Germinal center (tissue), 1 donor: ENCODE results near the gene ZNF408.

Experiments
- DNase-seq: peaks from one replicate; pipeline ENCODE4 v3.0.0; 2012; ENCODE audit warnings: mixed read lengths, low spot score

The ZNF408 gene

GRCh38 chr11:46676436-46677158, 24.2 kb upstream of the ZNF408 start:
- DNase-seq, result no peak

- no peak for DNase-seq
Measured at GRCh38 chr11:46677169-46677568, 23.7 kb upstream of the ZNF408 start.

- DNase-seq, result no peak
Measured at GRCh38 chr11:46677991-46678740, 22.7 kb upstream of the ZNF408 start.

- no peak for DNase-seq
Measured at GRCh38 chr11:46678741-46679130, 22.1 kb upstream of the ZNF408 start.

GRCh38 chr11:46679241-46680163, 21.3 kb upstream of the ZNF408 start:
- no peak for DNase-seq

GRCh38 chr11:46680164-46680760, 20.6 kb upstream of the ZNF408 start:
- no peak for DNase-seq

- no peak for DNase-seq
Measured at GRCh38 chr11:46680815-46681214, 20.0 kb upstream of the ZNF408 start.

- no peak for DNase-seq
Measured at GRCh38 chr11:46681814-46682213, 19.0 kb upstream of the ZNF408 start.

GRCh38 chr11:46682773-46683752, 17.8 kb upstream of the ZNF408 start:
- DNase-seq, result no peak

- DNase-seq, result no peak
Measured at GRCh38 chr11:46684367-46684766, 16.5 kb upstream of the ZNF408 start.

GRCh38 chr11:46686886-46687795, 13.7 kb upstream of the ZNF408 start:
- no peak for DNase-seq

GRCh38 chr11:46690702-46691101, 10.1 kb upstream of the ZNF408 start:
- no peak for DNase-seq

GRCh38 chr11:46692450-46692849, 8.4 kb upstream of the ZNF408 start:
- no peak for DNase-seq

GRCh38 chr11:46693597-46694012, 7.2 kb upstream of the ZNF408 start:
- DNase-seq, result no peak

- no peak for DNase-seq
Measured at GRCh38 chr11:46694072-46694471, 6.8 kb upstream of the ZNF408 start.

GRCh38 chr11:46694607-46695006, 6.2 kb upstream of the ZNF408 start:
- DNase-seq, result no peak

- DNase-seq, result no peak
Measured at GRCh38 chr11:46695345-46696211, 5.3 kb upstream of the ZNF408 start.

GRCh38 chr11:46696212-46696558, 4.6 kb upstream of the ZNF408 start:
- no peak for DNase-seq

GRCh38 chr11:46697303-46697702, 3.5 kb upstream of the ZNF408 start:
- no peak for DNase-seq
